ENCODE data around the gene TMEM169.
A peak's percentile ranks its signal among the peaks of the same experiment; 100 is the strongest.

TMEM169 gene

DNA sequence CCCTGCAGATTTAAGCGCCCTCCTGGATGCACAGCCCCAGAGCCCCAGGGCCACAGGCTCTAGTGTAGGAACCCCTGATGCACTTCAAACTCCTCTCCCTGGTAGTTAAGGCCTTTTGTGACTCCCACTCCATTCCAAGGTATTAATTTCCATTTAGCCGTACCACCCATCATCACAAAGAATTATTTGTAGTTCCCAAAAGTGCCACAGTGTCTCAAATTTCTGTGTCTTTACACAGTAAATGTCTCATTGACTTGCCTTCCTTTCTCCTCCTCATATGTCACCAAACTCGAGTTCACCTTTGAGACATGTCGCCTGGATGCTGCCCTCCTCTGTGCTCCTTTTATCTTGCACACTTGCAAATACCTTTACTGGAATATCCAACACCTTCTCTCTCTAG is 26.0 kb upstream of the TMEM169 start:
- H3F3A ChIP-seq (ENCODE audit: insufficient read depth, low read length): no peaks in the 10 kb centered on the region
- H3K27me3 ChIP-seq (ENCODE audit: insufficient read depth, low read length): peaks cover 4% of the 10 kb centered on the region; the same call in 1 of the 2 replicates
- peaks cover 3% of the 10 kb centered on the region; the same call in 1 of the 2 replicates for H3K9me3 ChIP-seq (ENCODE audit: low read length)
- H4K20me1 ChIP-seq (ENCODE audit: insufficient read depth, low read length): no peaks in the 10 kb centered on the region
- no peaks in the 10 kb centered on the region for H3K9me2 ChIP-seq (ENCODE audit: low read depth, low read length)
- H3K4me1 ChIP-seq (ENCODE audit: insufficient read depth, low read length, severe bottlenecking): peaks cover 9% of the 10 kb centered on the region
- no peak overlapping the region for H3K9ac ChIP-seq (ENCODE audit: low read length)
- H2AFZ ChIP-seq (ENCODE audit: low read length): no peak overlapping the region
- no peak overlapping the region for H3K4me2 ChIP-seq (ENCODE audit: low read length)
- H3K4me3 ChIP-seq (ENCODE audit: low read depth, low read length, poor library complexity, severe bottlenecking): no peak overlapping the region
- no peaks in the 10 kb centered on the region for H3K36me3 ChIP-seq (ENCODE audit: insufficient read depth, low read length)
- no peaks in the 10 kb centered on the region for H3K79me2 ChIP-seq (ENCODE audit: insufficient read depth, low read length)
- H3K27ac ChIP-seq (ENCODE audit: low read depth, low read length, poor library complexity, severe bottlenecking): no peak overlapping the region
- TF ChIP-seq, protein P1, sequence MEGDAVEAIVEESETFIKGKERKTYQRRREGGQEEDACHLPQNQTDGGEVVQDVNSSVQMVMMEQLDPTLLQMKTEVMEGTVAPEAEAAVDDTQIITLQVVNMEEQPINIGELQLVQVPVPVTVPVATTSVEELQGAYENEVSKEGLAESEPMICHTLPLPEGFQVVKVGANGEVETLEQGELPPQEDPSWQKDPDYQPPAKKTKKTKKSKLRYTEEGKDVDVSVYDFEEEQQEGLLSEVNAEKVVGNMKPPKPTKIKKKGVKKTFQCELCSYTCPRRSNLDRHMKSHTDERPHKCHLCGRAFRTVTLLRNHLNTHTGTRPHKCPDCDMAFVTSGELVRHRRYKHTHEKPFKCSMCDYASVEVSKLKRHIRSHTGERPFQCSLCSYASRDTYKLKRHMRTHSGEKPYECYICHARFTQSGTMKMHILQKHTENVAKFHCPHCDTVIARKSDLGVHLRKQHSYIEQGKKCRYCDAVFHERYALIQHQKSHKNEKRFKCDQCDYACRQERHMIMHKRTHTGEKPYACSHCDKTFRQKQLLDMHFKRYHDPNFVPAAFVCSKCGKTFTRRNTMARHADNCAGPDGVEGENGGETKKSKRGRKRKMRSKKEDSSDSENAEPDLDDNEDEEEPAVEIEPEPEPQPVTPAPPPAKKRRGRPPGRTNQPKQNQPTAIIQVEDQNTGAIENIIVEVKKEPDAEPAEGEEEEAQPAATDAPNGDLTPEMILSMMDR (IDR thresholded peaks at IDR 0.05; ENCODE audit: low read length): no peak
- no peak for TF ChIP-seq EZH2 (IDR thresholded peaks at IDR 0.05; ENCODE audit: borderline replicate concordance, low read length)

DNA sequence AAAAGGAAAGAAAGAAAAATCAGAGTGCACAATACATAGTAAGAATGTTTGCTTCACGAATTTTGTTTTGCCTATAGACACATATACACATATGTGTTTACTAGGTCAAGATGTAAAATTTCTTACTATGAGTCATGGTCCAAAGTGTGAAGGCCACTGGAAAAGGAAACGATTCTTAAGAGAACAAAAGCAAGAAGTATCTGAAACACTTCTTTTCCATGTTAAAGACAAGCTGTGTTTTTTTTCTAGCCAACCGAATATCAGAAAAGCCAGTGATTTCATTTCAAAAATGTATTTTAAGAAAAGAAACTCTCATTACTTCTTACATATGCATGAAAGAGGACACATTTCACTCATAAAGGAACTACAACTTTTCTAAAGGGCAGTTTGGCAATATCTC is 25.0 kb upstream of the TMEM169 start:
- Histone ChIP-seq H3K27ac (ENCODE audit: low read depth, low read length, poor library complexity, severe bottlenecking) (no peak overlapping the region), H3K4me1 (ENCODE audit: insufficient read depth, low read length, severe bottlenecking) (peaks cover 9% of the 10 kb centered on the region), H3K4me2 (ENCODE audit: low read length) (no peak overlapping the region), H2AFZ (ENCODE audit: low read length) (no peak overlapping the region), H3K27me3 (ENCODE audit: insufficient read depth, low read length) (peaks cover 4% of the 10 kb centered on the region; the same call in 1 of the 2 replicates), H3K9me3 (ENCODE audit: low read length) (peaks cover 3% of the 10 kb centered on the region; the same call in 1 of the 2 replicates), H4K20me1 (ENCODE audit: insufficient read depth, low read length) (no peaks in the 10 kb centered on the region), H3K9me2 (ENCODE audit: low read depth, low read length) (no peaks in the 10 kb centered on the region), H3K79me2 (ENCODE audit: insufficient read depth, low read length) (no peaks in the 10 kb centered on the region), H3K9ac (ENCODE audit: low read length) (no peak overlapping the region), H3K4me3 (ENCODE audit: low read depth, low read length, poor library complexity, severe bottlenecking) (no peak overlapping the region), H3F3A (ENCODE audit: insufficient read depth, low read length) (no peaks in the 10 kb centered on the region), H3K36me3 (ENCODE audit: insufficient read depth, low read length) (no peaks in the 10 kb centered on the region)
- no peak for TF ChIP-seq EZH2 (IDR thresholded peaks at IDR 0.05; ENCODE audit: borderline replicate concordance, low read length)
- TF ChIP-seq, protein P1 (IDR thresholded peaks at IDR 0.05; ENCODE audit: low read length): no peak

DNA sequence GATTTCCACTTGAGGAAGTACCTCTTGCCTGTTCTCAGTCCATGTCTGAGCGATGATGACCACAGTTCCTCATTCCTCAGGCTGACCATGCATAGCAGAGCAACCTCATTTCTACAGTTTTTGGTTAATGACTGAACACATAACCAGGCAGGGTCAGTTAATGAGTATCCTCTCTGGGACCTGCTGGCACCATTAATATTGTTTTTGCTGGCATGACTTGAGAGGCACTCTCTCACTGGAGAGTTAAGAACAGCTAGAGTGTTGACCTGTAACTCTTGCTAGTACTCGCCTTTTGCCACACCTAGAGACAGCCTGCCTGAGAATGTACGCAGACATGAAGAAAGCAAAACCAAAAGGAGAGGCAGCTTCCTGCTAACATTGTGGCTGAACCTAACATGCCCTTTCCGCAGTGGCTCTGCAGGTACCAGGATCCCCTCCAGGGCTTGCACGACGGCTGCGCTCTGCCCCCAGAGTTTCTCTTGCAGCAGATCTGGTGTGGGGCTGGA is 24.0 kb upstream of the TMEM169 start:
- peaks cover 9% of the 10 kb centered on the region for H3K4me1 ChIP-seq (ENCODE audit: insufficient read depth, low read length, severe bottlenecking)
- H3K4me2 ChIP-seq (ENCODE audit: low read length): peak overlapping the region; percentile 36; the same call in 1 of the 2 replicates
- H3K36me3 ChIP-seq (ENCODE audit: insufficient read depth, low read length): no peaks in the 10 kb centered on the region
- H3K4me3 ChIP-seq (ENCODE audit: low read depth, low read length, poor library complexity, severe bottlenecking): no peak overlapping the region
- no peaks in the 10 kb centered on the region for H3K79me2 ChIP-seq (ENCODE audit: insufficient read depth, low read length)
- H3K27me3 ChIP-seq (ENCODE audit: insufficient read depth, low read length): peaks cover 4% of the 10 kb centered on the region; the same call in 1 of the 2 replicates
- H3F3A ChIP-seq (ENCODE audit: insufficient read depth, low read length): no peaks in the 10 kb centered on the region
- no peak overlapping the region for H3K9ac ChIP-seq (ENCODE audit: low read length)
- H3K27ac ChIP-seq (ENCODE audit: low read depth, low read length, poor library complexity, severe bottlenecking): no peak overlapping the region
- H3K9me2 ChIP-seq (ENCODE audit: low read depth, low read length): no peaks in the 10 kb centered on the region
- peaks cover 3% of the 10 kb centered on the region; the same call in 1 of the 2 replicates for H3K9me3 ChIP-seq (ENCODE audit: low read length)
- H2AFZ ChIP-seq (ENCODE audit: low read length): no peak overlapping the region
- H4K20me1 ChIP-seq (ENCODE audit: insufficient read depth, low read length): no peaks in the 10 kb centered on the region
- TF ChIP-seq, protein P1 (IDR thresholded peaks at IDR 0.05; ENCODE audit: low read length): no peak
- no peak for TF ChIP-seq EZH2 (IDR thresholded peaks at IDR 0.05; ENCODE audit: borderline replicate concordance, low read length)
